SK-N-SH (cell line): ENCODE results near the gene HYCC1. TPM values are rescaled to one million over a fixed set of nuclear protein-coding genes. Genes with fewer than 3 reads are reported as not detected.
"Not testable (repeated sequence)": the region's sequence is repeated elsewhere in the genome, so short reads cannot be mapped to it uniquely, and the experiment has no call there.

Experiments used
- CTCF ChIA-PET: fragments of 300-600, 350-600 bp; formaldehyde crosslinking; extraction: SDS; loops from one replicate; lab custom pipeline; 2021; lab: Yijun Ruan, JAX
- POLR2A ChIA-PET: fragments of 350-600 bp; sonication (Branson Sonifier 250); formaldehyde crosslinking; extraction: SDS; loops from one replicate; lab custom pipeline; 2020; ENCODE audit warnings: antibody characterized with exemption, inconsistent platforms; lab: Yijun Ruan, JAX
- DNase-seq: peaks from one replicate; pipeline ENCODE4 v3.0.0; 2012
- H2AFZ ChIP-seq: fragments of 200-600 bp; sonication (generic); 2 replicates; pipeline ENCODE4 v1.8.1; 2016; ENCODE audit warnings: antibody characterized with exemption, mild to moderate bottlenecking, low read depth
- H3F3A ChIP-seq: fragments of 200-600 bp; sonication (generic); replicated peaks from 2 replicates; pipeline ENCODE3; 2016; ENCODE audit warnings: antibody characterized with exemption, mild to moderate bottlenecking; ENCODE audit not compliant: insufficient read depth
- H3K27ac ChIP-seq, 2 experiments: fragments of 200-500 bp in 1 of 2; fragments of 200-600 bp in 1 of 2; sonication (Bioruptor generic) in 1 of 2; sonication (generic), shearing (Covaris generic) in 1 of 2; 2 replicates each; pipeline versions ENCODE4 v1.5.1 to v1.6.1; 2014 to 2016; ENCODE audit warnings: low read depth in 2 of 2, inconsistent platforms in 1 of 2, low read length in 1 of 2, mild to moderate bottlenecking in 1 of 2, mixed read lengths in 1 of 2
- H3K27me3 ChIP-seq: fragments of 200-600 bp; sonication (generic), shearing (Covaris generic); 2 replicates; pipeline ENCODE4 v1.6.1; 2016; ENCODE audit warnings: mixed run types; ENCODE audit not compliant: insufficient read depth
- H3K36me3 ChIP-seq, 2 experiments: fragments of 200-500 bp in 1 of 2; fragments of 200-600 bp in 1 of 2; sonication (Bioruptor generic) in 1 of 2; sonication (generic) in 1 of 2; replicated peaks in 1 of 2; 2 replicates each; pipeline versions ENCODE3 to v1.5.1; 2014 to 2016; ENCODE audit warnings: low read length in 1 of 2, mild to moderate bottlenecking in 1 of 2; ENCODE audit not compliant: insufficient read depth in 2 of 2, control insufficient read depth in 1 of 2
- H3K4me1 ChIP-seq, 2 experiments: fragments of 200-500 bp in 1 of 2; fragments of 200-600 bp in 1 of 2; sonication (Bioruptor generic) in 1 of 2; sonication (generic), shearing (Covaris generic) in 1 of 2; 2 replicates each; pipeline versions ENCODE4 v1.5.1 to v1.6.1; 2014 to 2016; ENCODE audit warnings: low read depth in 1 of 2, low read length in 1 of 2, mixed run types in 1 of 2; ENCODE audit not compliant: insufficient read depth in 2 of 2, control insufficient read depth in 1 of 2
- H3K4me2 ChIP-seq: fragments of 200-600 bp; sonication (generic), shearing (Covaris generic); 2 replicates; pipeline ENCODE4 v1.6.1; 2017; ENCODE audit warnings: mixed run types
- H3K4me3 ChIP-seq, 2 experiments: fragments of 200-500 bp in 1 of 2; fragments of 200-600 bp in 1 of 2; sonication (Bioruptor generic) in 1 of 2; sonication (generic), shearing (Covaris generic) in 1 of 2; 2 replicates each; pipeline versions ENCODE4 v1.5.1 to v1.8.1; 2014 to 2016; ENCODE audit warnings: low read depth in 2 of 2, inconsistent platforms in 1 of 2, low read length in 1 of 2, mild to moderate bottlenecking in 1 of 2, mixed read lengths in 1 of 2, moderate library complexity in 1 of 2
- H3K79me2 ChIP-seq: fragments of 200-600 bp; sonication (generic); 2 replicates; pipeline ENCODE4 v1.8.1; 2017; ENCODE audit warnings: mild to moderate bottlenecking; ENCODE audit not compliant: insufficient read depth
- H3K9ac ChIP-seq: fragments of 200-600 bp; sonication (generic); 2 replicates; pipeline ENCODE4 v1.6.1; 2017; ENCODE audit warnings: mixed run types
- H3K9me2 ChIP-seq: fragments of 200-600 bp; sonication (generic); 2 replicates; pipeline ENCODE4 v1.6.1; 2017; ENCODE audit warnings: mixed run types
- H3K9me3 ChIP-seq: fragments of 200-600 bp; sonication (generic); 2 replicates; pipeline ENCODE4 v1.6.1; 2017; ENCODE audit warnings: mixed run types, mild to moderate bottlenecking, moderate library complexity
- H4K20me1 ChIP-seq: fragments of 200-600 bp; sonication (generic); 2 replicates; pipeline ENCODE4 v1.6.1; 2017; ENCODE audit warnings: mild to moderate bottlenecking, mixed run types; ENCODE audit not compliant: insufficient read depth
- CHD2 ChIP-seq: fragments of 150-350 bp; IDR thresholded peaks from 2 replicates; pipeline ENCODE4 v1.6.1; 2018; ENCODE audit warnings: low read length; ENCODE audit not compliant: partially characterized antibody
- CTCF ChIP-seq: fragments of 200-600 bp; sonication (generic); IDR thresholded peaks from 2 replicates; pipeline ENCODE4 v1.6.1; 2017; ENCODE audit warnings: antibody characterized with exemption, mild to moderate bottlenecking, moderate library complexity
- EP300 ChIP-seq, 2 experiments: IDR thresholded peaks; 2 replicates each; pipeline versions ENCODE4 v1.4.0 to v1.6.1; 2012; ENCODE audit warnings: borderline replicate concordance in 1 of 2, low read depth in 1 of 2, low read length in 1 of 2
- FOSL2 ChIP-seq: IDR thresholded peaks from 2 replicates; pipeline ENCODE4 v1.4.0; 2012; ENCODE audit warnings: low read depth, mild to moderate bottlenecking, moderate library complexity, borderline replicate concordance
- FOXJ3 ChIP-seq: sonication (generic); formaldehyde crosslinking; IDR thresholded peaks from 2 replicates; pipeline ENCODE4 v1.5.1; 2020; ENCODE audit warnings: mild to moderate bottlenecking, missing genetic modification reagents
- FOXM1 ChIP-seq: IDR thresholded peaks from 2 replicates; pipeline ENCODE4 v1.4.0; 2012; ENCODE audit warnings: low read depth, mild to moderate bottlenecking
- GABPA ChIP-seq: IDR thresholded peaks from 2 replicates; pipeline ENCODE4 v1.4.0; 2012; ENCODE audit warnings: low read depth, mild to moderate bottlenecking
- JUND ChIP-seq: IDR thresholded peaks from 2 replicates; pipeline ENCODE4 v1.4.0; 2012
- MEF2A ChIP-seq: IDR thresholded peaks from 2 replicates; pipeline ENCODE4 v1.4.0; 2012; ENCODE audit warnings: low read depth, borderline replicate concordance
- NFIC ChIP-seq: IDR thresholded peaks from 2 replicates; pipeline ENCODE4 v1.4.0; 2012; ENCODE audit warnings: borderline replicate concordance
- PBX3 ChIP-seq: IDR thresholded peaks from 2 replicates; pipeline ENCODE4; 2012
- REST ChIP-seq: IDR thresholded peaks from 2 replicates; pipeline ENCODE4 v1.6.1; 2012; ENCODE audit warnings: mild to moderate bottlenecking, low read depth, low read length, moderate library complexity
- RFX5 ChIP-seq: IDR thresholded peaks from 2 replicates; pipeline ENCODE4 v1.6.1; 2012; ENCODE audit warnings: mild to moderate bottlenecking, improper control_type of control experiment, low read length
- RXRA ChIP-seq: IDR thresholded peaks from 2 replicates; pipeline ENCODE4 v1.4.0; 2012; ENCODE audit warnings: low read depth, mild to moderate bottlenecking, borderline replicate concordance
- SIN3A ChIP-seq: IDR thresholded peaks from 2 replicates; pipeline ENCODE4 v1.6.1; 2012; ENCODE audit warnings: low read depth, mild to moderate bottlenecking, low read length, moderate library complexity, borderline replicate concordance
- TCF12 ChIP-seq: IDR thresholded peaks from 2 replicates; pipeline ENCODE4 v1.4.0; 2012
- USF2 ChIP-seq: fragments of 150-350 bp; IDR thresholded peaks from 2 replicates; pipeline ENCODE4 v1.6.1; 2017; ENCODE audit warnings: antibody characterized with exemption, low read length, low read depth, borderline replicate concordance
- YY1 ChIP-seq: IDR thresholded peaks from 2 replicates; pipeline ENCODE4 v1.4.0; 2012; ENCODE audit warnings: low read depth, mild to moderate bottlenecking
- ZBTB33 ChIP-seq: IDR thresholded peaks from 2 replicates; pipeline ENCODE4 v1.4.0; 2012; ENCODE audit warnings: low read depth, borderline replicate concordance
- WGBS: methylation state at CpG from one replicate; pipeline ENCODE4 v1.1.6; 2017; ENCODE audit warnings: low lambda C conversion rate; 5-methylcytosine and 5-hydroxymethylcytosine counted together
- polyA plus RNA-seq, 3 experiments: library from polyadenylated mRNA; depleted of rRNA; stranded (reverse); fragments of >200 nt; gene quantifications; 2 replicates each; pipeline ENCODE4 v1.2.3, GENCODE V29; 2012
- TF ChIP-seq, protein P1 (sequence below): IDR thresholded peaks from 2 replicates; pipeline ENCODE4 v1.4.0; 2012; ENCODE audit warnings: low read depth, borderline replicate concordance

Gene HYCC1
- polyA plus RNA-seq, 1 of the 3 experiments (the other 2 are of a cell fraction), result 5.3 TPM

- Histone ChIP-seq H3K36me3 (no peaks in the 10 kb centered on the region), H3K9me3 (no peaks in the 10 kb centered on the region), H3K4me3 (no peak overlapping the region), H3K27ac (no peak overlapping the region), H3K4me2 (no peak overlapping the region), H2AFZ (no peak overlapping the region), H3K27me3 (no peaks in the 10 kb centered on the region), H3K9ac (no peak overlapping the region), H3K79me2 (no peaks in the 10 kb centered on the region), H4K20me1 (no peaks in the 10 kb centered on the region), H3K4me1 (no peaks in the 10 kb centered on the region), H3F3A (no peaks in the 10 kb centered on the region), H3K9me2 (no peaks in the 10 kb centered on the region)
- TF ChIP-seq YY1, result no peak
- no peak for TF ChIP-seq RFX5
- TF ChIP-seq REST, result no peak
- TF ChIP-seq TCF12, result no peak
- no peak for TF ChIP-seq NFIC
- TF ChIP-seq, protein P1, sequence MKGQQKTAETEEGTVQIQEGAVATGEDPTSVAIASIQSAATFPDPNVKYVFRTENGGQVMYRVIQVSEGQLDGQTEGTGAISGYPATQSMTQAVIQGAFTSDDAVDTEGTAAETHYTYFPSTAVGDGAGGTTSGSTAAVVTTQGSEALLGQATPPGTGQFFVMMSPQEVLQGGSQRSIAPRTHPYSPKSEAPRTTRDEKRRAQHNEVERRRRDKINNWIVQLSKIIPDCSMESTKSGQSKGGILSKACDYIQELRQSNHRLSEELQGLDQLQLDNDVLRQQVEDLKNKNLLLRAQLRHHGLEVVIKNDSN, result no peak
- no peak for TF ChIP-seq MEF2A
- TF ChIP-seq FOSL2, result no peak
- TF ChIP-seq SIN3A, result no peak
- TF ChIP-seq FOXM1, result no peak
- TF ChIP-seq EP300 (IDR thresholded peaks at IDR 0.05; ENCODE audit: borderline replicate concordance in 1 of 2, low read depth in 1 of 2, low read length in 1 of 2), result no peak
- no peak for TF ChIP-seq PBX3
- TF ChIP-seq JUND, result no peak
- TF ChIP-seq RXRA, result no peak
- TF ChIP-seq CHD2, result no peak
- no peak for TF ChIP-seq USF2
- no peak for TF ChIP-seq FOXJ3
- no peak for TF ChIP-seq ZBTB33
- TF ChIP-seq GABPA, result no peak
- TF ChIP-seq CTCF, result no peak
- ChIA-PET POLR2A (no interaction called here), CTCF (interaction anchor here (1.9 to 2.6 kb wide), 4 partner anchors 12 to 483 kb away, joined by 8 to 29 read pairs (median 10); no protein-coding TSS in a partner anchor)
- 46% methylated on average over 2 of the region's 2 CpGs for WGBS
- DNase-seq, result no peak
Observed at GRCh38 chr7:23043441-23043840, 29.5 kb upstream of the HYCC1 start.

DNA sequence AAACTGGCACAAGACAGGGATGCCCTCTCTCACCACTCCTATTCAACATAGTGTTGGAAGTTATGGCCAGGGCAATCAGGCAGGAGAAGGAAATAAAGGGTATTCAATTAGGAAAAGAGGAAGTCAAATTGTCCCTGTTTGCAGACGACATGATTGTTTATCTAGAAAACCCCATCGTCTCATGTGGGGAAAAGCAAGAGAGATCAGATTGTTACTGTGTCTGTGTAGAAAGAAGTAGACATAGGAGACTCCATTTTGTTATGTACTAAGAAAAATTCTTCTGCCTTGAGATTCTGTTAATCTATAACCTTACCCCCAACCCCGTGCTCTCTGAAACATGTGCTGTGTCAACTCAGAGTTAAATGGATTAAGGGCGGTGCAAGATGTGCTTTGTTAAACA, 25.7 kb upstream of the HYCC1 start:
- H3F3A ChIP-seq, H3K27ac ChIP-seq, DNase-seq, H4K20me1 ChIP-seq, H3K36me3 ChIP-seq, H3K4me2 ChIP-seq, H3K4me3 ChIP-seq, H3K79me2 ChIP-seq, H2AFZ ChIP-seq, H3K9me2 ChIP-seq, H3K4me1 ChIP-seq, H3K9ac ChIP-seq, H3K27me3 ChIP-seq, POLR2A ChIA-PET, H3K9me3 ChIP-seq, CTCF ChIA-PET: not testable (repeated sequence)
- WGBS, result 1% methylated on average over 2 of the region's 4 CpGs
